Loucy (cell line): Measurements from ENCODE around the gene GPBP1.

Source experiments
- CTCF ChIP-seq: fragments of 200-600 bp; sonication (generic); conservative IDR thresholded peaks from 2 replicates; pipeline ENCODE4 v1.5.1; 2014; ENCODE audit warnings: mild to moderate bottlenecking, antibody characterized with exemption, low read length
- EZH2phosphoT487 ChIP-seq: fragments of 200-600 bp; IDR thresholded peaks from 2 replicates; pipeline ENCODE4 v1.6.1; 2018; ENCODE audit warnings: antibody characterized with exemption, mild to moderate bottlenecking, moderate library complexity, borderline replicate concordance

GRCh38 chr5:57258943-57259342 lies 85.1 kb downstream of the GPBP1 start:
- TF ChIP-seq CTCF: no peak
- TF ChIP-seq EZH2phosphoT487: no peak
